Fibroblast of mammary gland (primary cell): ENCODE measurements around the gene VWF.

Source experiments
- DNase-seq: peaks from one replicate; pipeline ENCODE4 v3.0.0-alpha.2; 2010; ENCODE audit warnings: low read depth
- H3K4me3 ChIP-seq: 2 replicates; pipeline ENCODE4 v1.5.1; 2011; ENCODE audit warnings: low read depth, mild to moderate bottlenecking, low read length, moderate library complexity; ENCODE audit not compliant: control insufficient read depth
- CTCF ChIP-seq: conservative IDR thresholded peaks from 2 replicates; pipeline ENCODE4 v1.5.1; 2011; ENCODE audit warnings: low read depth, low read length, inconsistent platforms; ENCODE audit not compliant: control insufficient read depth, insufficient read depth

VWF gene

GRCh38 chr12:6095269-6095668 is 29.2 kb downstream of the VWF start:
- no peak for DNase-seq
- no peak overlapping the region for H3K4me3 ChIP-seq
- TF ChIP-seq CTCF: no peak

- DNase-seq: no peak
- TF ChIP-seq CTCF: no peak
- no peak overlapping the region for H3K4me3 ChIP-seq
Observed at GRCh38 chr12:6093764-6094163, 30.7 kb downstream of the VWF start.

GRCh38 chr12:6092784-6093722 is 31.4 kb downstream of the VWF start:
- TF ChIP-seq CTCF: no peak
- peak; percentile 89 for DNase-seq
- H3K4me3 ChIP-seq: no peak overlapping the region

- no peak for TF ChIP-seq CTCF
- H3K4me3 ChIP-seq: no peak overlapping the region
- no peak for DNase-seq
Observed at GRCh38 chr12:6091786-6092566, 32.5 kb downstream of the VWF start.

- no peak for TF ChIP-seq CTCF
- H3K4me3 ChIP-seq: no peak overlapping the region
- DNase-seq: peak; percentile 57
Observed at GRCh38 chr12:6090803-6091202, 33.7 kb downstream of the VWF start.

GRCh38 chr12:6088921-6089747 is 35.3 kb downstream of the VWF start:
- no peak overlapping the region for H3K4me3 ChIP-seq
- TF ChIP-seq CTCF: no peak
- DNase-seq: peak; percentile 60
